Keratinocyte (primary cell): ENCODE measurements around the gene AQR.

Source experiments
- EZH2 ChIP-seq: IDR thresholded peaks from one replicate; pipeline ENCODE4 v1.6.1; 2012; ENCODE audit warnings: inconsistent platforms, mild to moderate bottlenecking, low read length, moderate library complexity
- TF ChIP-seq, protein P1 (sequence below), 3 experiments: IDR thresholded peaks in 1 of 3; conservative IDR thresholded peaks in 1 of 3; optimal IDR thresholded peaks in 1 of 3; 2 replicates in 2 of 3; 3 replicates in 1 of 3; pipeline versions ENCODE3 to v1.5.1; 2011; ENCODE audit warnings: low read length in 3 of 3, mild to moderate bottlenecking in 3 of 3, moderate library complexity in 2 of 3, control low read depth in 1 of 3, inconsistent platforms in 1 of 3; ENCODE audit not compliant: insufficient read depth in 2 of 3; ENCODE audit errors: extremely low read depth in 1 of 3

DNA sequence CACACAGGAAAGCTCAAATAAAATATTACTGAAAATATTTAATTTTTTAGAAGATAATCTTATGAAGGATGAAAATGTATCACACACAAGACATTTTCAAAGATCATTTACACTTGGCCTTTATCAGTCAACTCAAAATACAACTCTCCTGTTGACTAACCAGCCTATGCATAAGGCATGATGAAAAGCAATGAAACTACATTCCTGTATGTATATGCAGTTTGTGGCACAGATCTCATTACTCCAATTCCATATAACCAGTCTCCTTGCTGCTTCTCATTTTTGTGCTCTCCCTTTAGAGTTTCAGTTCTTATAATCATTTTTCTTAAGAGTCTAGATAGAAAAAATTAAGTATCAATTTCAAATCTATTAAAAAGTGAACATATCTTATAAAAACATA, 25.8 kb downstream of the AQR start:
- TF ChIP-seq, protein P1, sequence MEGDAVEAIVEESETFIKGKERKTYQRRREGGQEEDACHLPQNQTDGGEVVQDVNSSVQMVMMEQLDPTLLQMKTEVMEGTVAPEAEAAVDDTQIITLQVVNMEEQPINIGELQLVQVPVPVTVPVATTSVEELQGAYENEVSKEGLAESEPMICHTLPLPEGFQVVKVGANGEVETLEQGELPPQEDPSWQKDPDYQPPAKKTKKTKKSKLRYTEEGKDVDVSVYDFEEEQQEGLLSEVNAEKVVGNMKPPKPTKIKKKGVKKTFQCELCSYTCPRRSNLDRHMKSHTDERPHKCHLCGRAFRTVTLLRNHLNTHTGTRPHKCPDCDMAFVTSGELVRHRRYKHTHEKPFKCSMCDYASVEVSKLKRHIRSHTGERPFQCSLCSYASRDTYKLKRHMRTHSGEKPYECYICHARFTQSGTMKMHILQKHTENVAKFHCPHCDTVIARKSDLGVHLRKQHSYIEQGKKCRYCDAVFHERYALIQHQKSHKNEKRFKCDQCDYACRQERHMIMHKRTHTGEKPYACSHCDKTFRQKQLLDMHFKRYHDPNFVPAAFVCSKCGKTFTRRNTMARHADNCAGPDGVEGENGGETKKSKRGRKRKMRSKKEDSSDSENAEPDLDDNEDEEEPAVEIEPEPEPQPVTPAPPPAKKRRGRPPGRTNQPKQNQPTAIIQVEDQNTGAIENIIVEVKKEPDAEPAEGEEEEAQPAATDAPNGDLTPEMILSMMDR (optimal IDR thresholded peaks at IDR 0.05 in 1 of 3, IDR thresholded peaks at IDR 0.05 in 1 of 3, conservative IDR thresholded peaks at IDR 0.05 in 1 of 3; ENCODE audit: extremely low read depth in 1 of 3, insufficient read depth in 2 of 3, low read length in 3 of 3): no peak
- TF ChIP-seq EZH2: no peak
